Stomach smooth muscle (tissue), 2 donors: ENCODE results near the gene VAV2.
A peak's percentile ranks its signal among the peaks of the same experiment; 100 is the strongest.
"Not testable (repeated sequence)": the region's sequence is repeated elsewhere in the genome, so short reads cannot be mapped to it uniquely, and the experiment has no call there.

Source experiments
- H3K27ac ChIP-seq: one replicate; pipeline ENCODE4 v1.7.0; 2013; ENCODE audit warnings: mild to moderate bottlenecking, low read length, inconsistent platforms
- H3K27me3 ChIP-seq, 2 donors: one replicate each; pipeline ENCODE4 v1.7.0; 2013; ENCODE audit warnings: low read length in 2 of 2; ENCODE audit not compliant: insufficient read depth in 2 of 2, control insufficient read depth in 1 of 2
- H3K36me3 ChIP-seq, 2 donors: one replicate each; pipeline ENCODE4 v1.7.0; 2013; ENCODE audit warnings: low read length in 2 of 2; ENCODE audit not compliant: control insufficient read depth in 2 of 2, insufficient read depth in 2 of 2
- H3K4me1 ChIP-seq: one replicate; pipeline ENCODE4 v1.7.0; 2013; ENCODE audit warnings: low read length; ENCODE audit not compliant: control insufficient read depth, insufficient read depth
- H3K4me3 ChIP-seq, 2 donors: one replicate each; pipeline ENCODE4 v1.7.0; 2013; ENCODE audit warnings: low read length in 2 of 2
- H3K9ac ChIP-seq, 2 donors: one replicate each; pipeline ENCODE4 v1.7.0; 2013; ENCODE audit warnings: low read length in 2 of 2, mild to moderate bottlenecking in 1 of 2
- H3K9me3 ChIP-seq, 2 donors: one replicate each; pipeline ENCODE4 v1.7.0; 2013; ENCODE audit warnings: low read length in 2 of 2; ENCODE audit not compliant: control insufficient read depth in 2 of 2
- donor health status: healthy.
- donor health status: Pancreatic carcinoma.

The VAV2 gene

DNA sequence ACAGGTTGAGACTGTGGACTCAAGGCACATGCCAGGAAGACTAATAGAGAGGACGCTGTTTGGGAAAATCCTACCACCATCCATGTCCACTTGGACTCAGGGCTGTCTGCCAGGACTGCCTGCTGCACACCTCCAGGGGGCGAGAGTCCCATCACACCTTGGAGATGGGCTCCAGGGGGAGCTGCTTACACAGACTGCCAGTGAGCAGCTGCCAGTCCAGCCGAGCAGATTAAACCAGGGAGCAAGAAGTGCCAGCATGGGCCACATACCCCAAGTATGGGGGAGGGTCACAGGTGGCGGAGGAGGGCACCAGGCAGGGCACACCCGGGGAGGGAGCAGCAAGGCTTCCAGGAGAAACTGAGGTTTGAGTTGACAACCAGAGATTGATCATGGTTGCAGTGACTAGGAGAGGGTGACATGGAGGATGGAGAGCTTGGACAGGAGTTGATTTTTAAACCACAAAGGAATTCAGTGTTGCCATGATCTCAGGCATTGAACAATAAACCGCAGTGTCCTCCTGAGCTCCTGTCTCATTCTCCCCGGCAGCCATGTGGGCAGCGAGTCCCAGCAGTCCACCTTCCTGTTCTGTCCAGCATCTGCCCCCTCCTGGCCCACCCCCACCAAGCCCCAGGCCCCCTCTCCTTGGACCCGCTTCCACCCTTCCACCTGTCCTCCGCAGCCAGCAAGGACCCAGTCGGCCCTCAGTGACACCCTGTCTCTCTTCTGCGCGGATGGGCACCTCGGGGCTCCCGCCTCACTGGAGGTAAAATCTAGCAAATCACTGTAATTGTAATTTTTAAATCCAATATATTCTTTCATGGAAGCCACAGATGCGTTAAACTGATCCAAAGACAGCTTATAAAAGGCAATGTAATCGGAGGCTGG lies 3.1 kb upstream of the VAV2 start:
- Histone ChIP-seq H3K27ac (no peak overlapping the region), H3K4me3 (no peak overlapping the region), H3K36me3 (no peaks in the 10 kb centered on the region), H3K27me3 (peaks cover 0 to 3% of the 10 kb centered on the region in 2 donors), H3K9me3 (no peaks in the 10 kb centered on the region), H3K9ac (no peak overlapping the region), H3K4me1 (peaks cover 23% of the 10 kb centered on the region)

- H3K9me3 ChIP-seq: no peaks in the 10 kb centered on the region
- peaks cover 0 to 3% of the 10 kb centered on the region in 2 donors for H3K27me3 ChIP-seq
- peaks cover 23% of the 10 kb centered on the region for H3K4me1 ChIP-seq
- H3K36me3 ChIP-seq: no peaks in the 10 kb centered on the region
- no peak overlapping the region for H3K9ac ChIP-seq
- no peak overlapping the region for H3K4me3 ChIP-seq
- no peak overlapping the region for H3K27ac ChIP-seq
These were observed 2.4 kb upstream of the VAV2 start for GRCh38 chr9:133994353-133995011.

DNA sequence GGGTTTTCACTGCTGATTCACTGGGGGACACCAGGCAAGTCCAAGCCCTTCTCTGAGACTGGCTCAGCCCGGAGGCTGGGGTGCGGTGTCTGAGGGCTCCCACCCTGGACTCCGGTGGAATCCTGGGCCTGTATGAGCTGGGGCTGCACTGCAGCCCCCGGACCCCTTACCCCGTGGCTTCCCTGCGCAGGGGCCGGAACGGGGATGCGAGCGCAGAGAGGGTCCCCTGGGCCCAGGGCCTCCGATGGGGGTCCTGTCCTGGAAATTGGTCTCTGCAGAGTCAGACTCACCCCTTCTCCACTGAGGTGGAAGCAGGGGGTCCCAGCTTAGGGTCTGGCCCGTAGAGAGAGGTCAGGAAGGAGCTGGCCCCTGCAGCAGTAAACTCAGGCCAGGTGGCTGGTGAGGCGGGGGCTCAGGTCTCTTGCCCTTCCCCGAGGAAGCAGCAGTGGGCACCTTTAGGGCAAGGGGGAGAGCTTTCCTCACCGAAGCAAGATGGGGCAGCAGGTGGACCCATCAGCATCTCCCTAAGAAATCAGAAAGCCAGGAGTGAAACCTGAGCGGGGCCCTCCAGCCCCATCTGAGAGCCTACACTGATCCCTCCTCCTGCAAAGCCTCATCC lies 1.6 kb upstream of the VAV2 start:
- H3K4me3 ChIP-seq: peak overlapping the region; percentile 81 to 82
- H3K9me3 ChIP-seq: no peaks in the 10 kb centered on the region
- peaks cover 0 to 3% of the 10 kb centered on the region in 2 donors for H3K27me3 ChIP-seq
- peaks cover 23% of the 10 kb centered on the region for H3K4me1 ChIP-seq
- H3K36me3 ChIP-seq: no peaks in the 10 kb centered on the region
- H3K9ac ChIP-seq: peak overlapping the region in 1 of 2 donors; percentile 86
- H3K27ac ChIP-seq: peak overlapping the region; percentile 73

DNA sequence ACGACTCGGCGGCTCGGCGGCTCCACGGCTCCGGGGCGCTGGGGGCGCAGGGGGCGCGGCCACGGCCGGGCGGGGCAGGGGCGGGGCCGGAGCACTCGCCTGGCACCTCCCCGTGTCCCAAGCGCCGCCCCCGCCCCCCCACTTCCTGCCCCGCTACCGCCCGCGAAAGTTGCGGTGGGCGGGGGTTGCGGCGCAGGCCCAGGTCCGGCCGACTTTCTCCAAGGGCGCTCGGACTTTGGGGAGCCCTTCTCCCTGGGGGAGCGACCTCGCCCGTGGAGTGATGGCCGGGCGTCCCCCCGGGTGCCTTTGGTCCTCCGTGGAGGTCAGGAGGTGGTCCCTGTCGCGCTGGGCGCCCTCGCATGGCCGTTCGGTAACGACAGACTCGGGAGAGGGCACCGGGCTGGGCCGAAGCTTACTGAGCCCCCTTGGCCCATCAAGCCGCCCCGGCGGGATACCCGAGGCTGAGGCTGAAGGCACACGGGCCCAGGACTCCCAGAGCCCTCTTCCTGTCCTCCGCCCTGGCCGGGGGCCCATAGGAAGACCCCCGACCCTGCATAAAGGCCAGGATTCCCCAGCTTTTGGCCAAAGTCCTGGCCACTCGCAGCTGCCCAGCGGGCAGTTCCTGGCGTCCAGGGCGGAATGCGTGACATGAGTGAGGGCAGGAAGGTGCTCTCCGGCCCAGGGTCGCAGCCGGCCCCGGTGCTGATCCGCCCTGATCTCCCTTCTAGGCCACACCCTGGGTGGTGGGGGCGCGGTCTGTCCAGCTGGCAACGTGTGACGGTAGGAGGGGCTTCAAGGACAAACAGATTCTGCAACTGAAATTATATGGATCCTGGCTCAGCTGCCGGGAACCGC lies 883 bp upstream of the VAV2 start:
- Histone ChIP-seq H3K9me3 (no peaks in the 10 kb centered on the region), H3K36me3 (no peaks in the 10 kb centered on the region), H3K4me1 (peaks cover 23% of the 10 kb centered on the region), H3K27ac (peak overlapping the region; percentile 73), H3K9ac (peak overlapping the region; percentile 81 to 86), H3K27me3 (peaks cover 0 to 3% of the 10 kb centered on the region in 2 donors), H3K4me3 (peak overlapping the region; percentile 81 to 82)

DNA sequence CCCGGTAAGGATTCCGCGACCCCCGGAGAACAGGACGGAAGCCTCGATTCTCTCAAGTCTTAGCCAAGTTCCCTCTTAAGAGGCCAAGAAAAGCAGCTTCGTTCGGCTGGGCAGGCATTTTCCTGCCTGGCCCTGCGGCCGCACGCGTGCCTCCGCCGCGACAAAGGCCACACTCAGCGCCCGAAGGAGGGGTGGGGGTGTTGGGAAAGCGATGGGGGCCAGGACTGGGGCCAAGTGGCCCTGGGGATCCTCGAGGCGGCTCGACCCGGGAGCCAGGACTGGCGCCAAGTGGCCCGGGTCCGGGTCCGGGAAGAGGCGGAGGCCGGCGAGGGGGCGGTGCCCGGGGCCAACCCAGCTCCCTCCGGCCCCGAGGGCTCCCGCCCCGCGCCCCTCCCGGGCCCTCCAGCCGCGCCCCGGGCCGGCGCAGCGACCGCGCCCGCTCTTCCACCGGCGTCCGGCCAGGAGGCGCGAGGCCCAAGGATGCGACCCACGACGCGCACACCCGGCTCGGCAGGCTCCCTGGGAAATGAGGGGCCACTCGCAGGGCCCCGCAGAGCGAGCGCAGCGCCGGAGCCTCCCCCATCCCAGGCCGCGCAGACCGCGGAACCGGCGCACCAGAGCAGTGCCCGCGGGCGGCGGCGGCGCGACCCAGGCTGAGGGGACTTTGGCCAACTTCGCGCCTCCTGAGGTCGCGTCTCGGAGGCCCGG lies 756 bp downstream of the VAV2 start:
- no peaks in the 10 kb centered on the region for H3K36me3 ChIP-seq
- H3K9me3 ChIP-seq: no peaks in the 10 kb centered on the region
- H3K27me3 ChIP-seq: no peaks in the 10 kb centered on the region
- H3K27ac ChIP-seq: no peak overlapping the region
- H3K9ac ChIP-seq: no peak overlapping the region
- peak overlapping the region; percentile 36 to 81 for H3K4me3 ChIP-seq
- peaks cover 23% of the 10 kb centered on the region for H3K4me1 ChIP-seq

DNA sequence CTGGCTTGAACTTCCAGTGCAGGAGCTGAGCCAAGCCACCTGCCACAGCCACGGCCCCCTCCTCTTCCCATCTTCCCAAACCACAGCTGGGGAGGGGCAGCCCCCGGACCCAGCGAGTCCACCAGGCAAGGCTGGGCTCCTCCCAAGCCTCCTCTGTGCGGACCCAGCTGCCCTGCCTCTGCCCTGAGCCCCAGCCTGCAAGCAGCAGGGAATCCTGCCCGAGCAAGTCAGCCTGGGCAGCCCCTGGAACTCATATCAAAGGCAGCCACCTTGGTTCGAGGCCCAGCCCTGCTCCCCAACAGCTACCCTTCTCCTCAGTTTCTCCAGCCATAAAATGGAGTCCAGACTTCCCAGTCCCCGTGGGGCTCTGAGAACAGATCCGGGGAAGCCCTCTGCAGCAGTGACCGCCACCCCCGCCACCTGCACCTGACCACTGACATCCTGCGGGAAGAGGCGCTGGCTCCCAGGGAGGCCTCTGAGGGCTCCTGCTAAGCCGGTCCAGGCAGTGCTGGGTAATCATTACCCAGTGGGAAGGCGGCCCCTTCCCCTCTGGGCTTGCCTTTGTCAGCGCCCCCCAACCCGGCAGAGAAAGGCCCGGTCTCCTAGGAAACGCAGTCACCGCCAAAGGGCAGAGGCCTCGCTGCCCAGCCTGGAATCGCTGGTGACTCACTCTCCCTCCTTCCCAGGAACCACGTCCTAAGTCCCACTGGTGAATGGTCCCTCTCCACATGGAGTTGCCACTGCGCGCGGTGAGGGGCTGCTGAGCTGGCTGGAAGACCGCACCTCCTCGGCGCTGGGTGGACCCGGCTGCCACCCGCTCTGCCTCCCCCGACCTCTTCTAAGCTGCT lies 1.5 kb downstream of the VAV2 start:
- Histone ChIP-seq H3K4me3 (peak overlapping the region; percentile 36 to 81), H3K27me3 (no peaks in the 10 kb centered on the region), H3K9ac (no peak overlapping the region), H3K4me1 (peaks cover 23% of the 10 kb centered on the region), H3K9me3 (no peaks in the 10 kb centered on the region), H3K36me3 (no peaks in the 10 kb centered on the region), H3K27ac (no peak overlapping the region)

DNA sequence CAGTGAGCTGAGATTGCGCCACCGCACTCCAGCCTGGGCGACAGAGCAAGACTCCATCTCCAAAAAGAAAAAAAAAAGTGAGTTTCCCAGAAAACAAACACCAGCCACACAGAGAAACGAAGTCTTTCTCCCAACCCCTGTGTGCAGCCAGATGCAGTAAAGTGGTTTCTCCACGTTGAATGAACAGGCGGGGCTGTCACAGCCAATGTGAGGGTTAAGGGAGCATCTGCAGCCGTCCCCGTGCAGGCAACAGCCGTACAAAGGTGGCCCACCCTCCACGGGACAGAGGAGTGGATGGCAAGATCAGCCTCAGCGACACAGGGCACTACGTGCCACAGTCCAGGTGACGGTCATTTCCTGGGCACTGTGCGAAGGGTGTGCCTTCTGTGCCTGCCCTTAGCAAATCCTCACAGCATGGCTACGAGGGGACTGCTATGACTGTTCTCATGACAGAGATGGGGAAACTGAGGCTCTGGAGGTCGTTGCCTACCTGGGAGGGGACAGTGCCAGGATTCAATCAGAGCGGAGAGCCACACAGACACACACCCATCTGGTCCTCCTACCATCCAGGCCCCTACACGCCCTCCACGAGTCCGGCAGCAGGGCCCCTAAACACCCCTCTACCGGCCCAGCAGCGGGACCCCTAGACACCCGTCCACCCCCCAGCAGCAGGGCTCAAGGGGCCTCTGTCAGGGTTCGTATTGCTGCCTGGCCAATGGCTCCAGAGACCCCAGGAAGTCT lies 2.3 kb downstream of the VAV2 start:
- Histone ChIP-seq H3K9ac (no peak overlapping the region), H3K9me3 (no peaks in the 10 kb centered on the region), H3K36me3 (no peaks in the 10 kb centered on the region), H3K27ac (no peak overlapping the region), H3K4me3 (no peak overlapping the region), H3K4me1 (peaks cover 23% of the 10 kb centered on the region), H3K27me3 (no peaks in the 10 kb centered on the region)

DNA sequence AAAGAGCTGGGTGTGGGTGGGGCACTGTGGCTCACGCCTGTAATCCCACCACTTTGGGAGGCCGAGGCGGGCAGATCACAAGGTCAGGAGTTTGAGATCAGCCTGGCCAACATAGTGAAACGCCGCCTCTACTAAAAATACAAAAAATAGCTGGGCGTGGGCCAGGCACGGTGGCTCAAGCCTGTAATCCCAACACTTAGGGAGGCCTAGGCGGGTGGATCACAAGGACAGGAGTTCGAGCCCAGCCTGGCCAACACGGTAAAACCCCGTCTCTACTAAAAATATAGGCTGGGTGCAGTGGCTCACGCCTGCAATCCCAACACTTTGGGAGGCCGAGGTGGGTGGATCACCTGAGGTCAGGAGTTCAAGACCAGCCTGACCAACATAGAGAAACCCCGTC lies 3.4 kb downstream of the VAV2 start:
- H3K4me3 ChIP-seq, H3K9me3 ChIP-seq, H3K36me3 ChIP-seq, H3K27ac ChIP-seq, H3K9ac ChIP-seq, H3K27me3 ChIP-seq: not testable (repeated sequence)
- peaks cover 17% of the 10 kb centered on the region for H3K4me1 ChIP-seq
